Skeletal muscle cell (primary cell): ENCODE results near the gene MUC22.
"Not testable (repeated sequence)": the region's sequence is repeated elsewhere in the genome, so short reads cannot be mapped to it uniquely, and the experiment has no call there.

ENCODE experiments used
- DNase-seq: peaks from one replicate; pipeline ENCODE4 v3.0.0-alpha.2; 2010; ENCODE audit warnings: low read depth
- H3K4me3 ChIP-seq: 2 replicates; pipeline ENCODE4 v1.5.1; 2011; ENCODE audit warnings: low read depth, mild to moderate bottlenecking, control low read depth, low read length, moderate library complexity

Gene MUC22

DNA sequence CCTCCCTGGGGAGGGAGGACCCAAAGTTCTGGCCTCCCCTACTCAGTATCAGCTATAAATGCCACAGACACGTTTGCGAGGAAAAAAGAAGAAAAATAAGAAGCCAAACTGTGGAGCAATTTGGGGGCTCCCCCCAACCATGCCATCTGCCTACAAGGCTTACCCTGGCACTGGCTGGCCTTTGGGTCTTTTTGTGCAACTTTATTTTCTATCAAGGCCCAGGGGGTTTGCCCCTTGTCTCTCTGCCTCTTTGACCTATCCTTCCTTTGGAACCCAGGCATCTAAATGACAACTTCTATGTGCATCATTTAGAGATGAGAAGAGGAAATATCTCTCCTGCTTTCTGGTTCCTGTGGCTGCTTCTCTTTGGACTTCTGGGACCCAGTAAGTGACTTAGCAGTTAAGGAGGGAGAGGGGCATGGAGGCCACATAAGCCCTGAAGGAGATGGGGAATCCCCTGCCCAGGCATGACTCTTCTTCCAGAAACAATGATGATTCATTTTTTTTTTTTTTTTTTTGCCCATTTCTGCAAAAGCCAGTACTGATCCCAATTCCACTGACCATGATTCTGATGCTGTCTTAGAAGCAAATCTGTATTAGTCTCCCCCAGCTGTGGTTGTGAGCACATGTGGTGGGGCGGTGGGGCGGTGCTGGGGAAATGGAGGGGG, at the start of gene MUC22:
Gene MUC22, plus strand, starts transcription at position 82 of the 668 bp plus-strand sequence. Its CDS starts 233 bp downstream, at position 315.
- no peak for DNase-seq

DNA sequence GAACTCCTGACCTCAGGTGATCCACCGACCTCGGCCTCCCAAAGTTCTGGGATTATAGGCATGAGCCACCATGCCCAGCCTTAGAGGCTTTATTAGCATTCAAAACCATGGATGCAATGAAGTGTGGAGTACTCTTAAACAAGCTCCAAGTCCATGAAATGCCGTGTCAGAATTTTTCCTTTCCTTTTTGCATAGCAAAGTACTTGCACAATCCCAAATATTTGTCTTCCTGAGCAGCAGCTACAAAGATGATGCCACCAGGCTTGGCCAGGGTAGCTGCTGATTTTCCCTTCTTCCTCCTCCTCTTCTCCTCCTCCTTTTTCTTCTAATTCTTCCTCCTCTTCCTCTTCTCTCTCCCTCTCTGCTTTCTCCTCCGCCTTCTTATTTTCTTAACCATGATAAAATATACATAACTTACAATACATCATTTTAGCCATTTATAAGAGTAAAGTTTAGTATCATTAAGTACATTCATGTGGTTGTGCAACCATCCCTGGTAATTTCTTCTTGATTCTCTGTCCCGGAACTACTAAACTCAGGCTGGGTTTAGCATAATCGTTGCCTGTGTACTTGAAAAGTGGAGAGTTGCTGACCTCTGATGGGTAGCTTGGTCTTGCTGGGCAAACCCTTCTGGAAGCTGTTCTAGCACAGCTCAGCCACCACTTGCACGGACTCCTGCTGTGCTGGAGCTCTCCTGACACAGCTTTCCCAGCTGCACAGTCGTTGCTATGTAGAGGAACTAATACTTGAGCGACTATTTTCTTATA, 49.2 kb upstream of the MUC22 start:
- no peak for DNase-seq
- H3K4me3 ChIP-seq: no peak overlapping the region

More for the DNA sequence above, at the start of gene MUC22:
- H3K4me3 ChIP-seq: no peak within 1 kb of the TSS

DNA sequence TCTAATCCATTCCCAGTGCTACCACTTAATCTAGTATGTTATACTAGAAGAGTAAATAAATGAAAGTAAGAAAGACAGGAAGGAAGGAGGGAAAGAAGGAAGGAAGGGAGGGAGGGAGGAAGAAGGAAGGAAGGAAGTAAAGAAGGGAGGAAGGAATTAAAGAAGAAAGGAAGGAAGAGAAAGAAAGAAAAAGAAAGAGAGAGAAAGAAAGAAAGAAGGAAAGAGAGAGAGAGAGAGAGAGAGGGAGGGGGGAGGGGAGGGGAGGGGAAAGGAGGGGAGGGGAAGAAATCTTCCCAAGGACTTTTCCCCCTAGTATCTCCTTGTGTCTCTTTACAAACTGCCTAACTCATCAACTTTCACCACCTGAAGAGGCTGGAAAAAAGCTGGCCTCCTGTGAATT, 47.6 kb upstream of the MUC22 start:
- no peak for DNase-seq
- H3K4me3 ChIP-seq: no peak overlapping the region

DNA sequence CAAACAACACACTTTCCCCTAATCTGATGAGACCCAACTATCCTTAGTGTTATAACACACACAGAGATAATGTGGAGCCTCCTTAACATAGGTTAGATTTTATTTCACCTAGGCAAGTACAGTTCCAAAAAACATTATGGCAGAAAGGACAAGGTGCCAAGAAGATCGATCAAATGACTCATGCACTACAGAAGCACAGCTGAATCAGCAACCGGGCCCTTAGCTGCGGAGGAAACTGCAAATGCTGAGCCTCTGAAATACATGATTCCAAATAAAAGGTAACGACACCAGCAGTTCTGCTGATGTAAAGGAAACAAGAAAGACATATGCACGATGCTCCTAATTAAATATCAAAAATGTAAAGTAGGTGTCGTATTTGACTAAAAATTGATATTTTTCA, 46.6 kb upstream of the MUC22 start:
- H3K4me3 ChIP-seq: no peak overlapping the region
- DNase-seq: no peak

DNA sequence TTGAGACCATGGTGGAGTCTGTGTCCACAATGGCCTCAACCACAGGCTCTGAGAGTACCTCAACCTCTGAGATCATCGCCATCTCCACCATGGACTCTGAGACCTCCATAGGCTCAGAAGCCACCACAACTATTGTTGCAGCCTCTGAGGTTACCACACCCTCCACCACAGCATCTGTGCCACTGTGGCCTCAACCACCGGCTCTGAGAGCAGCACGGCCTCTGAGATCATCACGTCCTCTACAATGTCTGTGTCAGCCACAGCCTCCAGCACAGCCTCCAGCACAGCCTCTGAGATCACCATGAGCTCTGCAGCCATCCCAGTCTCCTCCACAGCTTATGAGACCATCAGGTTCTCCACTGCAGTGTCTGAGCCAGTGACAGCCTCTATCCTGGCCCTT, 46.2 kb upstream of the MUC22 start:
- DNase-seq: no peak
- H3K4me3 ChIP-seq: no peak overlapping the region

DNA sequence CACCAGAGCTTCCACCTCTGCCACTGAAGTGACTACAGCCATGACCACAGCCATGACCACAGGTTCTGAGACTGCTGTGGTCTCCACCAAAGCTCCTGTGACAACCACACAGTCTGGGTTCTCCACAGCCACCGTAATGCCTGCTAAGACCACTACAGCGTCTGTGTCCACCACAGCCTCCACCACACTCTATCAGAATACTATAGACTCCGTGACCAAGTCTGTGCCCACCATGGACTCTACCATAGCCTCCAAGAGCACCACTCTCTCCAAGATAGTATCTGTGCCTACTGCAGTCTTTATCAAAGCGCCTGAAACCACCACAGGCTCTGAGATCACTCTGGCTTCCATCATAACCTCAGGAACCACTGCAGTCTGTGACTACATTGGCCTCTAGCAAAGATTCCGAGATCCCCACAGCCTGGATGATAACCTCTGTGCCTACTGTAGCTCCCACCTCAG, 45.1 kb upstream of the MUC22 start:
- no peak overlapping the region for H3K4me3 ChIP-seq
- DNase-seq: no peak

DNA sequence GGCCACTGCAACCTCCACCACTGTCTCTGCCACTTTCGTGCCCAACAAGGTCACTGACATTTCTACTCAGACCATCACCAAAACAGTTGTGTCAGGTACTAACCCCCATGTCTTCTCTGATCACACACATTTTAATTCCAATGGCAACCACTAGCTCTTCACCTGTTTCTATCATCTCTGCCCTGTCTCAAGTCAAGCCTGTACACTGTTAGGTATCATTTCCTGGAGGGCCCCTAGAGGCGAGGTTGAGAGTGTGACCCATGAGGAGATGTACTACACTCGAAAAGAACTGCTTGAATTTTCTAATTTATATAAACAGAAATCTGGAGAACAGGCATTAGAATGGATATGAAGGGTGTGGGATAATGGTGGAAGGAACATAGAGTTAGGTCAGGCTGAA, 44.1 kb upstream of the MUC22 start:
- H3K4me3 ChIP-seq: no peak overlapping the region
- no peak for DNase-seq

DNA sequence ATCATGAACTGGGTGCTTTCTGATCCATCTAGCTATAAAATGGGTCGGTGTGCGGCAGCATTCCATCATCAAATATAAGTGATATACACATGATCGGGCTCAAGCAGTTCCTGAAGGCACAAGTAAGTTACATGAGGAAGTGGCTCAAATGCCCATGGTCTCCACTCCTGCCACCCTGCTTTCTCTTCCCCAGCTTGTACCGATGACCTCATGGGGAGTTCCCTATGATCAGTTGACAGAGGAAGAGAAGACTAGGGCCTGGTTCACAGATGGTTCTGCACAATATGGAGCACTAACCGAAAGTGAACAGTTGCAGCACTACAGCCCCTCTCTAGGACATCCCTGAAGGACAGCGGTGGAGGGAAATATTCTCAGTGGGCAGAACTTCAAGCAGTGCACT, 41.1 kb upstream of the MUC22 start:
- not testable (repeated sequence) for DNase-seq, H3K4me3 ChIP-seq

DNA sequence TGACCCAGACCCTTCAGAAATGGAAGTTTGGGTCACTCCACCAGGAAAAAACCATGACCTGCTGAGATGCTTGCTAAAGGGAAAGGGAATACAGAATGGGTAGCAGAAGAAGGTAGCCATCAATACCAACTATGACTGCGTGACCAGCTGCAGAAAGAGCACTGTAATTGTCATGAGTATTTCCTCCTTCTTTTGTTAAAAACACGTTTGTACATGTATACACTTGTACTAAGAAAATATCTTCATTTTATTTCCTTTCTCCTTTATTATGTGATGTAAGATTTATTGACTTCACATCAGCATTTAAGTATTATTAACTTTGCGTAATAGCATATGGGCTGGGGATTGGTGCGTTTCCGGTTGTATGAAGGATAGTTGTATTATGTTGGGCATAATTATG, 39.3 kb upstream of the MUC22 start:
- no peak overlapping the region for H3K4me3 ChIP-seq
- no peak for DNase-seq

DNA sequence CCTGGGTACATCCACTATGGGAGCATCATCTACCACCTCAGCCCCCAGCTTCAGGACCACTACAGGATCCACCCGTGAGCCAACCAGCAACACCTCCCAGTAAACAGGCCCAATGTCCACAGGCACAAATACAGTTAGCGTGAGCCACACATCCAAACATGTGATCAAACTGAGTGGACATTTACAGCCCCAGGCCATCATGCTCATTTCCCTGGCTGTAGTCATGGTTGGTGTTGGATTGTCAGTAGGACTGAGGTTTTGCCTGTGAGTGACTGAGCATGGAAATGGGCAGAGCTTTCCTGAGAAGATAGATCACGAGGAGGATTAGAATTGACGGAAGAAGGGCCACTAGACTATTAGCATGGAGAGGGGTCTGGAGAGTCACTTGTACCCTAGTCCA, 37.5 kb upstream of the MUC22 start:
- DNase-seq: no peak
- no peak overlapping the region for H3K4me3 ChIP-seq

DNA sequence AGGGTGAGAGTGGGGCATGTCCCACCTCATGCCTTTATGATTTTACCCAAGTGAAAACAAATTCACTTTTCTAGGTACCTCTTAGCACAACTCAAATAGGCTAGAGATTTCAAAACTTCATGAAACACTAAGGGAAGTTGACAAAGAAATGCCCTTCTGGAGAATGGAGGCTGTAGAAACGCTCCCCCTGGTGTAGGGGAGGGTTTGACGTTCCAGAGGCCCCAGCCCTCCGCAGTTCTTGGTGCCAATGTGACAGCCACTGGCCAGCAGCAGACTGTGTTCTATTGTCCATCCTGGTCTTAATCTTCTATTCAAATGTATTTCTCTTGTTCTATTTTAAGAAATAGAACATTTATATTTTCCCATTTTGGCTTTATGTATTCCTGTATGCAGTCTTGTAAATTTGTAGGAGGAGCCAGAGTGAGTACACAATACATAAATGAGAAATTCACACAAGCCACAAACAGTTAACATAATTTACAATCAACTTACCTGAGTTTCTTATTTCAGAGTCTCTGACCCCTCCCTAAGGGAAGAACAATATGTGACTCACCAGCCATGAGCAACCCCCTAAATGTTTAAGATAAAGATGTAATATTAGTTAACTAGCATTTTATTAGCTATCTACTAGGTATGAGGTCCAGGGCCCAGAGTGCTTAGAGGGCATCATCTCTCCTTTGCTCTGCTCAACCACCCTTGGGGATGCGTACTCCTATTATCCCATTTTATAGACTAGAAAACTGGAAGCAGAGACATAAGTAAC, 35.6 kb upstream of the MUC22 start:
- H3K4me3 ChIP-seq: no peak overlapping the region
- DNase-seq: no peak

DNA sequence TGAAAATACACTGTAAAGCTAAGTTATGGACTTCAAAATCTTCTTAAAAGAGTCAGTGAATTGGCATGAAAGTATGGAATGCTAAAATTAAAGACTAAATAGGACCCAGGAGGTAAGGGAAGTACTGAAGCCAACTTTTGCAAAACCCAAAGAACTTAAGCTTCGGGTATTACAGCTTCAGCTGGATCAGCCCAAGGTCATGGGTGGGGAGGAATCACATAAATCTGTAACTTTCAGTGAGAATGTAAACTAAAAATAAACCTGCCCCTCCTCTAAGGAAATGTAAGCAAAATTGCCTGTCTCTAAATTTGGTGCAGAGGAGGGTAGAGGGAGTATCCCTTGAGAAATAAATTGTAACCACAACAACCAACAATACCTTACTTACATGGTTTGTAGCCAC, 31.1 kb upstream of the MUC22 start:
- H3K4me3 ChIP-seq: no peak overlapping the region
- no peak for DNase-seq

DNA sequence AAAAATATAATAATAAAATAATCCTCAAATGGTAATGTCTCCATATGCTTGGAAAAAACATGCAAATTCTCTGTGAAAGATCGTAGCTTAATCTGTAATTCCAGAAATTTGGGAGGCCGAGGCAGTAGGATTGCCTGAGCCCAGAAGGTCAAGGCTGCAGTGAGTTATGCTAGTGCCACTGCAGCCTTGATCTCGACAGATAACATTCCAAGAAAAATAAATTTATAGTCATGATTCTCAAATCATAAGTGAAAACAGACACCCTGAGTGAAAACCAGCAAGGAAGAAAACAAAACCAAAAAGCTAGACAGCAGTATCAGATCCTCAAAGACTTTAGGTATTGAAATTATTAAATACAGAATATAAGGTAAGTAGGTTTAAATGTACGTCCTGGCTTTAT, 30.6 kb upstream of the MUC22 start:
- DNase-seq: no peak
- H3K4me3 ChIP-seq: no peak overlapping the region

DNA sequence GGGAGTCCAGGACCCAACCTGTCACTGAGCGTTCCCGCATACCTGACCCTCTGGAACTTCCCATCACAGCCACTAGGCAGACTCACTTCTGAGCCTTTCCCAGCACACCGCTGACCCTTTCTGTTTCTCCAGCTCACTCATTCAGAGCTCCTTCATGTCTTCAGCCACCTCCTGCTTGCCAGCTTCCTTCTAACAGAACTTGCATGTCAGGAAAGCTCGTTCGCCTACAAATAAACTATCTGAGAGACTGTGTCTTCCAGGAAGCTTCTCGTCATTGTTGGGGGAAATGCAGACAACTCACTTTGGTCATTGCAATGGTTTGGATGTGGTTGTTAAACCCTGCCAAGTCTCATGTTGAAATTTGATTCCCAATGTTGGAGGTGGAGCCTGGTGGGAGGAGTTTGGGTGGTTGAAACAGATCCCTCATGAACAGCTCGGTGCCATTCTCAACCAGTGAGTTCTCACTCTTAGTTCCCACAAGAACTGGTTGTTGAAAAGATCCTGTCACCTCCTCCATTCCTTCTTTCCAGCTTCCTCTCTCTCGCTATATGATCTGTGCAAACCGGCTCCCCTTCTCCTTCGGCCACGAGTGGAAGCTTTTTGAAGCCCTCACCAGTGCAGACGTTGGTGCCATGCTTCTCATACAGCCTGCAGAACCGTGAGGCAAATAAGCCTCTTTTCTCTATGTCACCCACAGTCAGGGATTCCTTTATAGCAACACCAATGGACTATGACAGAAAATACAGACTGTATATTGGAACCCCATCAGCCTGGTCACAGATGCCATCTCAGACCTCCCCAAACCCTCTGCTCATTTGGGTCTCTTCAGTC, 28.1 kb upstream of the MUC22 start:
- DNase-seq: peak; percentile 49
- H3K4me3 ChIP-seq: peak overlapping the region; percentile 11

DNA sequence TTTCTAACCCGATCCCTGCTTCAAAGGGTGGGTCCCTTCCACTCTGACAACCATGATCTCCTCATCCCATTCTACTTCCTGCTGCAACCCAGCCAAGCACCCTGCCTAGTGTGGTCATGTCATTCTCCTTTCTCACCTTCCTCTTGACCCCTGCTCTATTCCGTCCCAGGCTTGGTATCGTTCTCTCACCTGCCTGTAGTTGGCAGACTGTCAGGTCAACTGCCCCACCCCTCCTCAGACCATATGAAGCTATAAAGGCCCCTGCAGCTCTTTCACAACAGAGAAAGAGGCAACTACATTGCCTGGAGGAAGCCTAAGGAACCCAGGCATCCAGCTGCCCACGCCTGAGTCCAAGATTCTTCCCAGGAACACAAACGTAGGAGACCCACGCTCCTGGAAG, 26.8 kb upstream of the MUC22 start, which contains the start of gene MUC21:
Gene MUC21, plus strand, starts transcription at position 280 of the 400 bp plus-strand sequence. CDS start 241 bp downstream, outside the sequence.
- no peak for DNase-seq
- H3K4me3 ChIP-seq: no peak within 1 kb of the TSS

DNA sequence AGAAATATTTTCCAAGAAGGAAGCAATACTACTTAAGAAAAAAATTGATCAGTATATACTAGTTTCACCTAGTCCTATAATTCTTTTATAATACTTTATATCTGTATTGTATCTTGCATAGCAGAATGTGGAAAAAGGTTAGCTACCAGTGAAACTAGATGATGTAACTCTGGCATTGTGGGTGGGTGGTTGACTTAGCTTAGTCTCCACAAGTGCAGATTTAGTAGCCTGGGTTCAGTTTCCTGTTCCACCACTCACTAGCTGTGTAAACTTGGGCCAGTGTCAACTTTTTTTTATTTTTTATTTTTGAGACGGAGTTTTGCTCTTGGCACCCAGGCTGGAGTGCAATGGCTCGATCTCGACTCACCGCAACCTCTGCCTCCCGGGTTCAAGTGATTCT, 24.8 kb upstream of the MUC22 start:
- no peak overlapping the region for H3K4me3 ChIP-seq
- no peak for DNase-seq

DNA sequence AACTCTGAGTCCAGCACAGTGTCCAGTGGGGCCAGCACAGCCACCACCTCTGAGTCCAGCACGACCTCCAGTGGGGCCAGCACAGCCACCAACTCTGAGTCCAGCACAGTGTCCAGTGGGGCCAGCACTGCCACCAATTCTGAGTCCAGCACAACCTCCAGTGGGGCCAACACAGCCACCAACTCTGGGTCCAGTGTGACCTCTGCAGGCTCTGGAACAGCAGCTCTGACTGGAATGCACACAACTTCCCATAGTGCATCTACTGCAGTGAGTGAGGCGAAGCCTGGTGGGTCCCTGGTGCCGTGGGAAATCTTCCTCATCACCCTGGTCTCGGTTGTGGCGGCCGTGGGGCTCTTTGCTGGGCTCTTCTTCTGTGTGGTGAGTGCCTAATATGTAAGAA, 23.0 kb upstream of the MUC22 start:
- no peak overlapping the region for H3K4me3 ChIP-seq
- DNase-seq: no peak

DNA sequence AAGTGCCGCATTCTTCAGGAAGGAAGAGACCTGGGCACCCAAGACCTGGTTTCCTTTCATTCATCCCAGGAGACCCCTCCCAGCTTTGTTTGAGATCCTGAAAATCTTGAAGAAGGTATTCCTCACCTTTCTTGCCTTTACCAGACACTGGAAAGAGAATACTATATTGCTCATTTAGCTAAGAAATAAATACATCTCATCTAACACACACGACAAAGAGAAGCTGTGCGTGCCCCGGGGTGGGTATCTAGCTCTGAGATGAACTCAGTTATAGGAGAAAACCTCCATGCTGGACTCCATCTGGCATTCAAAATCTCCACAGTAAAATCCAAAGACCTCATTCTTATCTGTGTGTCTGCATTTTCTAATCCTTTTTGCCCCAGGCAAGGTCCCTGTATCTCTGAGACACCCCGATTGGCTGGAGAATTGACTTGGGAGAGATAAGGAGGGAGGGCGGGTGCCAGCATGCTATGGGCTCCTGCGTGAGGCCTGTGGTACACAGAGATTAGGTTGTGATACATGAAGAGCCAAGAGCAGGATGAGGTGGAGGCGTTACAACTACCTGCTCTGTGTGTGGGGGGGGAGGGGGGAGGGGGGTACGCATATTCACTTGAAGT, 22.0 kb upstream of the MUC22 start:
- H3K4me3 ChIP-seq: no peak overlapping the region
- no peak for DNase-seq
